GM21423 (cell line): ENCODE data around the gene MIPEP.
"Not testable (repeated sequence)": the region's sequence is repeated elsewhere in the genome, so short reads cannot be mapped to it uniquely, and the experiment has no call there.

ENCODE experiments used
- ATAC-seq: cut with Tn5 transposase; IDR thresholded peaks from one replicate; pipeline ENCODE4 v1.9.1; 2021; ENCODE audit warnings: mild to moderate bottlenecking, moderate library complexity; ENCODE audit not compliant: unreplicated experiment

Gene MIPEP

GRCh38 chr13:23751195-23751594 is 138.0 kb downstream of the MIPEP start:
- ATAC-seq = no peak

- no peak for ATAC-seq
Measured at GRCh38 chr13:23750383-23751121, 138.6 kb downstream of the MIPEP start.

- ATAC-seq = no peak
Measured at GRCh38 chr13:23749288-23749873, 139.8 kb downstream of the MIPEP start.

GRCh38 chr13:23748109-23748990 is 140.8 kb downstream of the MIPEP start:
- ATAC-seq = no peak

- not testable (repeated sequence) for ATAC-seq
Measured at GRCh38 chr13:23746141-23746540, 143.1 kb downstream of the MIPEP start.

- ATAC-seq = no peak
Measured at GRCh38 chr13:23744315-23744714, 144.9 kb downstream of the MIPEP start.

- peak; percentile 65 for ATAC-seq
Measured at GRCh38 chr13:23743278-23744076, 145.7 kb downstream of the MIPEP start.

GRCh38 chr13:23741879-23742510 is 147.2 kb downstream of the MIPEP start:
- no peak for ATAC-seq

- ATAC-seq = no peak
Measured at GRCh38 chr13:23740002-23740401, 149.2 kb downstream of the MIPEP start.

GRCh38 chr13:23739596-23739995 is 149.6 kb downstream of the MIPEP start:
- no peak for ATAC-seq

- ATAC-seq = no peak
Measured at GRCh38 chr13:23736541-23736940, 152.7 kb downstream of the MIPEP start.

GRCh38 chr13:23735329-23735728 is 153.9 kb downstream of the MIPEP start:
- no peak for ATAC-seq

GRCh38 chr13:23731709-23732108 is 157.5 kb downstream of the MIPEP start:
- no peak for ATAC-seq

- no peak for ATAC-seq
Measured at GRCh38 chr13:23730251-23730650, 158.9 kb downstream of the MIPEP start.

- no peak for ATAC-seq
Measured at GRCh38 chr13:23729531-23729930, 159.7 kb downstream of the MIPEP start.

GRCh38 chr13:23728807-23729206 is 160.4 kb downstream of the MIPEP start:
- no peak for ATAC-seq

GRCh38 chr13:23725922-23726321 is 163.3 kb downstream of the MIPEP start:
- ATAC-seq = no peak

- ATAC-seq = no peak
Measured at GRCh38 chr13:23724196-23724970, 164.8 kb downstream of the MIPEP start.

- ATAC-seq = no peak
Measured at GRCh38 chr13:23723471-23723870, 165.7 kb downstream of the MIPEP start.
